Measurements from ENCODE around the gene RAB34.
A peak's percentile ranks its signal among the peaks of the same experiment; 100 is the strongest.
"Not testable (repeated sequence)": the region's sequence is repeated elsewhere in the genome, so short reads cannot be mapped to it uniquely, and the experiment has no call there.

Gene RAB34

GRCh38 chr17:28726627-28727491, 9.2 kb upstream of the RAB34 start:
- peak; percentile 93 to 95 for DNase-seq

- peak; percentile 59 to 74 for DNase-seq
These were observed 8.6 kb upstream of the RAB34 start, which contains the start of gene TLCD1 for GRCh38 chr17:28726226-28726626. TSS of gene TLCD1 (minus strand) at chr17:28726233. CDS start at chr17:28726097, 136 bp downstream.

- DNase-seq: peak; percentile 39 to 59
These were observed 8.1 kb upstream of the RAB34 start for GRCh38 chr17:28725660-28726225.

DNA sequence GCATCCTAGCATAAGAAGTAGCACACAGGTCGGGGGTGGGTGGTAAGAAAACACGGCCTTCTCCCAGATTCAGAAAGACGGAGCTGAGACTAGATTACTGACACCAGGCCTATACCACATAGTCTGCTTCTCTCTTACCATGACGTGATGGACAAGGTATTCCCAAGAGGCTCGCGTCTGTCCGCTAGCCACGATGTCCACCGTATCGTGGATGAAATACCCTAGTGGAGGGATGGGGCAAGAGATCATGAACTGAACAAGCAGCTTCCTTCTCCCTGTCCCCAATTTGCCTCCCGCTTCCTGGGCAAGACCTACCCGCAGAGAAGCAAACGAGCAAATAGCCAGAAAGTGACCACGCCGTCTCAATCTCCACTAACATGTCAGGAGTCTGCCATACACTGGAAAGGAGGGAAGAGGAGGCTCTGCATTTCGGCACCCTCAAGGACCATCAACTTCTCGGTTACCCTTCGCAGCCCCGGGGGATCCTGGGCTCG, 7.5 kb upstream of the RAB34 start:
- no peak for DNase-seq

- no peak for DNase-seq
These were observed 7.0 kb upstream of the RAB34 start for GRCh38 chr17:28724500-28725165.

DNA sequence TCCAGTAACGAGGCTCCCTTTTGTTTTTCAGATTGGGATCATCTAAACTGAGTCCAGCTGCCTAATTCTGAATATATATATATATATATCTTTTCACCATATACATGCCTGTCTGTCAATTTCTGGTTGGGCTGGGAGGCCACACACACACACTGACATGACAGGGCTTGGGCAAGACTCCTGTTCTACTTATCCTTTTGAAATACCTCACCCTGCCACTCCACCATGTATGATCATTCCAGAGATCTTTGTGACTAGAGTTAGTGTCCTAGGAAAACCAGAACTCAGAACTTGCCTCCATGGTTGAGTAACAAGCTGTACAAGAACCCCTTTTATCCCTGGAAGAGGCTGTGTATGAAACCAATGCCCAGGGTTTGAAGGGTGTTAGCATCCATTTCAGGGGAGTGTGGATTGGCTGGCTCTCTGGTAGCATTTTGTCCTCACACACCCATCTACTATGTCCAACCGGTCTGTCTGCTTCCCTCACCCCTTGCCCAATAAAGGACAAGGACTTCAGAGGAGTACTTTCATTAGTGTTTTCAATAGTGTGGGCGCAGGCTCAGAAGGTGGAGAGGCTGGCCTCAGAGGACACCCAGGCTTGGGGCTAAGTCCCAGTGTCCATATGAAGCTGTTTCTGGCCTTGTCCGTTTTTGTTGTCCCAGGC, 6.3 kb upstream of the RAB34 start:
- DNase-seq: not testable (repeated sequence)

DNA sequence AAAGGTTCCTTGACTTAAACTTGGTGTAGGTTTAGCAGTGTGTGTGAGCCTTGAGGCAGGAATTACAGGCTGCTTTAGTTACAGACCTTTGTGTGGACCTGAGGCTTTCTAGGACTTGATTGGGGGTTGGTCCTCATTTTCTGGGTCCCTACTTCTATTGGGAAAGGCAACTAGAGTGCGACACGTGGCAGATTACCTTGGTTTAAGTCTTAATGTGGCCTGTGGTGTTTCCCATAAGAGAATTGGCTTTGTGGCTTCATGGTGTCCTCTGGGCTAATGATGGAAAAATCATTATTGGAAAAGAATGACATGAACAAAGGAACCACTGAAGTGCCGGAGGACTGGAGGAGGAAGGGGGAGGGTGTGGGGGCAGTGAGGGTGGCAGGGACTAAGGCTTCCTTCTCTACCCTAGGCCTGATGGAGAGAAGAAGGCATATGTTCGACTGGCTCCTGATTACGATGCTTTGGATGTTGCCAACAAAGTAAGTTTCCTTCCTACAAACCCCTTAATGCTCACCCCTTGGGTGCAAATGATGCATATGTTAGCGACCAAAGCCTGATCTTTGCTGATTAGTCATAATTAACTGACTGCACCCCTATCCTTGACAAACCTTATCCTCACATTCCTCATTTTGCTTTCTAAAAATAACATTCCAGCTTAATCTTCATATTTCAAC, 5.6 kb upstream of the RAB34 start:
- no peak for DNase-seq

- no peak for DNase-seq
These were observed 4.9 kb upstream of the RAB34 start for GRCh38 chr17:28722417-28723158.

DNA sequence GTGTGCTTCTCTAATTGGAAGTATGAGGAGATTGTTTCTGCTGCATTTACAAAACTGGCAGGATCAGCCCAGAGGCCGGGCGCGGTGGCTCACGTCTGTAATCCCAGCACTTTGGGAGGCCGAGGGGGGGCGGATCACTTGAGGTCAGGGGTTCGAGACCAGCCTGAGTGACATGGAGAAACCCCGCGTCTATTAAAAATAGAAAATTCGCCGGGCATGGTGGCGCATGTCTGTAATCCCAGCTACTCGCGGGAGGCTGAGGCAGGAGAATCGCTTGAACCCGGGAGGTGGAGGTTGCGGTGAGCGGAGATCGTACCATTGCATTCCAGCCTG, 3.3 kb upstream of the RAB34 start:
- not testable (repeated sequence) for DNase-seq

GRCh38 chr17:28720247-28720996, 2.8 kb upstream of the RAB34 start:
- DNase-seq: peak in 1 of 2 donors; percentile 30

GRCh38 chr17:28719021-28719433, 1.4 kb upstream of the RAB34 start:
- DNase-seq: no peak

GRCh38 chr17:28718333-28719020, 809 bp upstream of the RAB34 start:
- DNase-seq: no peak

GRCh38 chr17:28716740-28717577, 709 bp downstream of the RAB34 start:
- DNase-seq: no peak

DNA sequence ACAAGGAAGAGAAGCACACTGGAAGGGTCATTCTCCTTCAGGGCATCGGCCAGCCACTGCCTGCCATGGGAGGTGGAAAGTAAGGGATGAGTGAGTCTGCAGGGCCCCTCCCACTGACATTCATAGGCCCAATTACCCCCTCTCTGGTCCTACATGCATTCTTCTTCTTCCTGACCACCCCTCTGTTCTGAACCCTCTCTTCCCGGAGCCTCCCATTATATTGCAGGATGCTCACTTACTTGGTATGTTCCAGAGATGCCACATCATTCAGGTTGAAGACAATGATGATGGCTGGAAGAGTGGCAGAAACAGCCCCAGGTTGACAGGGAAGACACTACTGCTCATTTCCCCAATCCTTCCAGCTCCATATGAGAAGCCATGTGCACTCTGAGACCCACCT, 2.5 kb downstream of the RAB34 start:
- no peak for DNase-seq

DNA sequence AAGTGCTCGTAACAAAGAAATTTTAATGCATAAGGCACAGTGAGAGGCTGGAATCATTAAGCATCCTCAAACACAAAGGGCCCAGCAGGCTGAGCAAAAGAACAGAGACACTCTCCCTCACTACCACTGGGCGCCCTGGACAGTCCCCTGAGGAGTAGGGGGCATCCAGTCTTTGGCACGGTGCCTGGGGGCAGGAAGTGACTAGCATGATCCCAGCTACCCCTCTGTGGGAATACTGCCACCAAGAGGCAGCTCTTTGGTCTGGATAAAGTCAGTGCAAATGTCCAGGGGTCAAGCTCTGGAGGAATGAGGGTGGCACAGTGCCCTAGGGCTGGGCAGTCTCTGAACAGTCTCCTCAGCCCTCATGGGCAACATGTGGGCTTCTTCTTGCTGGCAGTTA, 3.4 kb downstream of the RAB34 start:
- no peak for DNase-seq

DNA sequence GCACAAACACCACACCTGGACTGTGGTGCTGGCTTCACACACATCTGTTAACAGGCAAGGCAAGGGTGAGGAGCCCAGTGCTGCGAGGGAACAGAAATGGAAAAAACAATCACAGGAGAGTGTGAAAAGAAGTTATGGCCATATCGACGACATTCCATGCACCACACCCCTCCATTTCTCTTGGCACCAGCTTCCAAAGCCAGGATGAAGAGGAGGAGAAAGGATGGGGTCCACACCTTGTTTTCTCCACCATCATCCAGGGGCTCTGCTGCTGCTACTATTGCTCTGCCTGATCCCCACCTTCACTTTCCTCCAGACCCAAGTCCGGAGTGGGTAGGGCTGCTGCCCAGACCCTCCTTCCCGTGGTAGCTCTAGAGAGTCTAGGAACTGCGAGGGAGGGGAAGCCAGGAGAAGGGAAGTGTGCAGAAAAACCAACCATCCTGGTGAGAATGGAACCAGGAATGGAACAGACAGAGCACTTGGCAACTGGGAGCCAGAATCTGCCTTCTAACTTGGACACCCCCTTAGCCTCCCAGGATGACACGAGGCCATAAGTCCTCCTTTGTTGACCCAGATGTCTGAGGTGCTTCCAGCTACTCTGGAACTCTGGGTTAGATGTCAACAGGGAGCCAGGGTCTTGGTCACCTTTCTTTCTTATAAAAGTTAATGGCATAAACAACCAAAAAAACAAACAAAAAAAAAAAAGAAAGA, 4.8 kb downstream of the RAB34 start:
- DNase-seq: no peak

DNA sequence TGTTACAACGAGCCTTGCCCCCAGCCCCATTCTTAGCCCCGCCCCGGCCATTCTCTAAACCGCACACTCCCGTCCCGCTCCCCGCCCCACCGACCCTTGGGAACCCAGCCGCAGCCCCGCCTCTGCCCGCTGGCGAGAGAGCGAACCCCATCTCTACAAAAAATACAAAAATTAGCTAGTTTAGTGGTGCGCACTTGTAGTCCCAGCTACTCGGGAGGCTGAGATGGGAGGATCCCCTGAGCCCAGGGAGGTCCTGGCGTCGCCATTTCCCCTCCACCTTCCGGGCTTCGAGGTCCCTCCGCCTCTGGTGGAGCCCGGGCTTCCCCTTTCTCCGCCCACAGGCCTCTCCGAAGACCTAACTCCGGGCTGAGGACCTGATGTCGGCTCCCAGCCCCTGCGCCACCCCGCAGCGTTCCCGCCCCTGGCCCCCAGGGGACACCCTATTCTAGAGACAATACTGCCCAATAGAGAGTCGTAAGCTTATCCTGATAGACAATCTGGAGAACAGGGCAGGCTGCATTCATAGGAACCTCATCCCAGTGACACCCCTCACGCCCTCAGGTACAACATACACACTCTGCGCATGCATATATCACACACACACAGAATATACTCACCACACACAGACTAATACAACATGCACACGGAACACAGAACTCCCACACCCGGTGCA, 5.5 kb downstream of the RAB34 start:
- DNase-seq: peak; percentile 69 to 82

DNA sequence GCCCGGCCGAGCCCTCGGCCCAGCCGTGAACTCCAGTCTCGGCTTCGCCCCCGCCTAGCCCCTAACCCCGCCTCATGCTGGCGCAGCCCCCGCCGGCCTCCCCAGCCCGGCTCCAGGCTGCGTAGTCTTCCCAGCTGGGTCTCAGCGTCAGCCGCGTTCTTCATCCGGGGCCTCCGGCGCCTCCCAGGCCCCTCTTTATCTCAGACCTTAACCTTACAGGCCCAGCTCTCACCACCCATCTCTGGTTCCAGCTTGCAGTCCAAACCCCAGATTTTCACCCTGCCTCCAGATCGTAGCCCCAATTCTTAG, 6.0 kb downstream of the RAB34 start, which contains the start of gene PROCA1:
Gene PROCA1 (minus strand): TSS at position 166 of the 309 bp plus-strand sequence. CDS start 228 bp downstream, outside the sequence.
- no peak for DNase-seq
